Measurements from ENCODE around the gene HSPA2. TPM values are rescaled to one million over a fixed set of nuclear protein-coding genes. Genes with fewer than 3 reads are reported as not detected.

HSPA2 gene
- total and polyA plus RNA-seq, 2 of the 4 experiments (the other 2 are of a cell fraction) = 18.4 to 19.7 TPM

DNA sequence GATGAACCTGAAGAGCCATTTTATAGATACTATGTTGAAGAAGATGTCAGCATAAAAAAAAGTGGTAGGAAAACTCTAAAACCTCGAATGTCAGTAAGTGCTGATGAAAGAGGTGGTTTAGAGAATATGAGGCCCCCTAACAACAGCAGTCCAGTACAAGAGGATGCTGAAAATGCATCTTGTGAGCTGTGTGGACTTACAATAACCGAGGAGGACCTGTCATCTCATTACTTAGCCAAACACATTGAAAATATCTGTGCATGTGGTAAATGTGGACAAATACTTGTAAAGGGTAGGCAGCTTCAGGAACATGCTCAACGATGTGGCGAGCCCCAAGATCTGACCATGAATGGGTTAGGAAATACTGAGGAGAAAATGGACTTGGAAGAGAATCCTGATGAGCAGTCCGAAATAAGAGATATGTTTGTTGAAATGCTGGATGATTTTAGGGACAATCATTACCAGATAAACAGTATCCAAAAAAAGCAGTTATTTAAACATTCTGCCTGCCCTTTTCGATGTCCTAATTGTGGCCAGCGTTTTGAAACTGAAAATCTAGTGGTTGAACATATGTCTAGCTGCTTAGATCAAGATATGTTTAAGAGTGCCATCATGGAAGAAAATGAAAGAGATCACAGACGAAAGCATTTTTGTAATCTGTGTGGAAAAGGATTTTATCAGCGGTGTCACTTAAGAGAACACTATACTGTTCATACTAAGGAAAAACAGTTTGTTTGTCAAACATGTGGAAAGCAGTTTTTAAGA is 17.8 kb upstream of the HSPA2 start:
- dilution Hi-C loops (cut with HindIII; ENCODE audit: low sequenced_read_pairs, unreplicated experiment) = no loop called here
- no peak overlapping the region for H3K56ac ChIP-seq (ENCODE audit: extremely low read depth, insufficient read depth, low read length)
- no peak overlapping the region for H3K9ac ChIP-seq (ENCODE audit: low read depth, low read length)
- H2AK9ac ChIP-seq (replicated peaks; ENCODE audit: low read depth, low read length, poor library complexity) = no peak overlapping the region
- ATAC-seq (ENCODE audit: low read depth) (no peak), DNase-seq (no peak)
- ChIA-PET POLR2A (ENCODE audit: unreplicated experiment) (no interaction called here), CTCF (interaction anchor here (2.8 kb wide), 1 partner anchor 12 kb away, joined by 8 read pairs; no protein-coding TSS in a partner anchor)
- no CpG with 5 or more reads among the region's 9 CpGs for WGBS, 2 experiments (ENCODE audit: extremely low coverage in 2 of 2, insufficient read length in 1 of 2)
- no peak overlapping the region for H3K4ac ChIP-seq (ENCODE audit: low read depth, low read length)
- intact Hi-C loops (cut with micrococcal nuclease) = no loop called here
- H3K4me3 ChIP-seq (ENCODE audit: insufficient read depth, low read depth, low read length) = no peak overlapping the region
- H4K91ac ChIP-seq (ENCODE audit: insufficient read depth, low read depth, low read length) = no peak overlapping the region
- in situ Hi-C loops (cut with MboI; ENCODE audit: low sequenced_read_pairs) = no loop called here
- no peak overlapping the region for H2AFZ ChIP-seq (replicated peaks; ENCODE audit: low read length, poor library complexity)
- H4K8ac ChIP-seq (ENCODE audit: low read depth in 2 of 2, low read length in 2 of 2) = no peak overlapping the region
- no peak overlapping the region for H3K27ac ChIP-seq (ENCODE audit: insufficient read depth, low read length)
- H2AK5ac ChIP-seq (ENCODE audit: low read depth, low read length) = no peak overlapping the region
- no peak overlapping the region for H3K4me2 ChIP-seq (ENCODE audit: low read depth, low read length)
- H2BK5ac ChIP-seq (ENCODE audit: low read depth, low read length, poor library complexity, severe bottlenecking) = no peak overlapping the region
- H3K23ac ChIP-seq (ENCODE audit: low read depth, low read length) = no peak overlapping the region
- no peak overlapping the region for H2BK20ac ChIP-seq (ENCODE audit: low read depth, low read length)
- H3K9me3 ChIP-seq (ENCODE audit: control insufficient read depth, insufficient read depth, low read length) = no peaks in the 10 kb centered on the region
- TF ChIP-seq FOS (IDR thresholded peaks at IDR 0.05; ENCODE audit: low read depth, low read length) = no peak
- no peak for TF ChIP-seq MAFK (IDR thresholded peaks at IDR 0.05; ENCODE audit: low read depth, low read length)
- TF ChIP-seq, protein P1, sequence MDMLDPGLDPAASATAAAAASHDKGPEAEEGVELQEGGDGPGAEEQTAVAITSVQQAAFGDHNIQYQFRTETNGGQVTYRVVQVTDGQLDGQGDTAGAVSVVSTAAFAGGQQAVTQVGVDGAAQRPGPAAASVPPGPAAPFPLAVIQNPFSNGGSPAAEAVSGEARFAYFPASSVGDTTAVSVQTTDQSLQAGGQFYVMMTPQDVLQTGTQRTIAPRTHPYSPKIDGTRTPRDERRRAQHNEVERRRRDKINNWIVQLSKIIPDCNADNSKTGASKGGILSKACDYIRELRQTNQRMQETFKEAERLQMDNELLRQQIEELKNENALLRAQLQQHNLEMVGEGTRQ (IDR thresholded peaks at IDR 0.05; ENCODE audit: low read depth, low read length) = no peak
- TF ChIP-seq RAD21 (IDR thresholded peaks at IDR 0.05; ENCODE audit: low read length) = no peak
- TF ChIP-seq RCOR1 (IDR thresholded peaks at IDR 0.05; ENCODE audit: insufficient replicate concordance, low read length) = no peak
- no peak for TF ChIP-seq RFX5 (IDR thresholded peaks at IDR 0.05; ENCODE audit: low read depth, low read length)
- TF ChIP-seq CEBPB (IDR thresholded peaks at IDR 0.05; ENCODE audit: low read depth, low read length) = no peak
- no peak for TF ChIP-seq BHLHE40 (IDR thresholded peaks at IDR 0.05; ENCODE audit: low read depth, low read length)
- no peak for TF ChIP-seq SMC3 (IDR thresholded peaks at IDR 0.05; ENCODE audit: low read depth, low read length)
- TF ChIP-seq MAZ (IDR thresholded peaks at IDR 0.05; ENCODE audit: borderline replicate concordance, low read depth, low read length) = no peak
- no peak for TF ChIP-seq POLR2A (IDR thresholded peaks at IDR 0.05; ENCODE audit: low read depth, low read length)
- no peak for TF ChIP-seq CHD1 (IDR thresholded peaks at IDR 0.05; ENCODE audit: low read depth, low read length)
- no peak for TF ChIP-seq MXI1 (IDR thresholded peaks at IDR 0.05; ENCODE audit: borderline replicate concordance, low read depth, low read length)
- TF ChIP-seq, protein P2, sequence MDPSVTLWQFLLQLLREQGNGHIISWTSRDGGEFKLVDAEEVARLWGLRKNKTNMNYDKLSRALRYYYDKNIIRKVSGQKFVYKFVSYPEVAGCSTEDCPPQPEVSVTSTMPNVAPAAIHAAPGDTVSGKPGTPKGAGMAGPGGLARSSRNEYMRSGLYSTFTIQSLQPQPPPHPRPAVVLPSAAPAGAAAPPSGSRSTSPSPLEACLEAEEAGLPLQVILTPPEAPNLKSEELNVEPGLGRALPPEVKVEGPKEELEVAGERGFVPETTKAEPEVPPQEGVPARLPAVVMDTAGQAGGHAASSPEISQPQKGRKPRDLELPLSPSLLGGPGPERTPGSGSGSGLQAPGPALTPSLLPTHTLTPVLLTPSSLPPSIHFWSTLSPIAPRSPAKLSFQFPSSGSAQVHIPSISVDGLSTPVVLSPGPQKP (IDR thresholded peaks at IDR 0.05; ENCODE audit: borderline replicate concordance, low read depth, low read length) = no peak
- TF ChIP-seq NFE2L2 (IDR thresholded peaks at IDR 0.05; ENCODE audit: low read depth, low read length) = no peak
- TF ChIP-seq, protein P3, sequence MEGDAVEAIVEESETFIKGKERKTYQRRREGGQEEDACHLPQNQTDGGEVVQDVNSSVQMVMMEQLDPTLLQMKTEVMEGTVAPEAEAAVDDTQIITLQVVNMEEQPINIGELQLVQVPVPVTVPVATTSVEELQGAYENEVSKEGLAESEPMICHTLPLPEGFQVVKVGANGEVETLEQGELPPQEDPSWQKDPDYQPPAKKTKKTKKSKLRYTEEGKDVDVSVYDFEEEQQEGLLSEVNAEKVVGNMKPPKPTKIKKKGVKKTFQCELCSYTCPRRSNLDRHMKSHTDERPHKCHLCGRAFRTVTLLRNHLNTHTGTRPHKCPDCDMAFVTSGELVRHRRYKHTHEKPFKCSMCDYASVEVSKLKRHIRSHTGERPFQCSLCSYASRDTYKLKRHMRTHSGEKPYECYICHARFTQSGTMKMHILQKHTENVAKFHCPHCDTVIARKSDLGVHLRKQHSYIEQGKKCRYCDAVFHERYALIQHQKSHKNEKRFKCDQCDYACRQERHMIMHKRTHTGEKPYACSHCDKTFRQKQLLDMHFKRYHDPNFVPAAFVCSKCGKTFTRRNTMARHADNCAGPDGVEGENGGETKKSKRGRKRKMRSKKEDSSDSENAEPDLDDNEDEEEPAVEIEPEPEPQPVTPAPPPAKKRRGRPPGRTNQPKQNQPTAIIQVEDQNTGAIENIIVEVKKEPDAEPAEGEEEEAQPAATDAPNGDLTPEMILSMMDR (conservative IDR thresholded peaks at IDR 0.05; ENCODE audit: low read depth, low read length) = no peak
- H3K79me1 ChIP-seq (ENCODE audit: low read depth in 1 of 2, low read length in 2 of 2) = peaks cover 32 to 56% of the 10 kb centered on the region in 2 experiments
- H3K36me3 ChIP-seq (ENCODE audit: control insufficient read depth, insufficient read depth, low read length) = peaks cover 22% of the 10 kb centered on the region
- no peak overlapping the region for H2BK120ac ChIP-seq (ENCODE audit: low read depth, low read length)
- H3K27me3 ChIP-seq (ENCODE audit: control insufficient read depth, insufficient read depth, low read length) = no peaks in the 10 kb centered on the region
- BruUV-seq (replicated peaks) = no TSS peak
- H4K20me1 ChIP-seq (ENCODE audit: insufficient read depth, low read length) = peaks cover 52% of the 10 kb centered on the region
- no peak overlapping the region for H3K14ac ChIP-seq (replicated peaks; ENCODE audit: low read depth, low read length)
- H3K18ac ChIP-seq (ENCODE audit: low read depth, low read length) = no peak overlapping the region
- H2BK15ac ChIP-seq (ENCODE audit: low read depth, low read length) = no peak overlapping the region
- H3K4me1 ChIP-seq (ENCODE audit: control insufficient read depth, insufficient read depth, low read length) = peaks cover 3% of the 10 kb centered on the region; the same call in 1 of the 2 replicates
- H4K5ac ChIP-seq (ENCODE audit: low read depth, low read length) = no peak overlapping the region
- H3K9me1 ChIP-seq (ENCODE audit: insufficient read depth, low read length) = peaks cover 9% of the 10 kb centered on the region
